GM23338 (cell line): Measurements from ENCODE around the gene UVRAG. TPM values are rescaled to one million over a fixed set of nuclear protein-coding genes. Genes with fewer than 3 reads are reported as not detected.

ENCODE experiments used
- ATAC-seq: fragments of 200-7000 bp; cut with Tn5 transposase; 3 replicates; pipeline ENCODE4 v1.9.1; 2020
- DNase-seq: peaks from one replicate; pipeline ENCODE4 v3.0.0-alpha.2; 2015; ENCODE audit warnings: low spot score
- H2AFZ ChIP-seq: fragments of 200-600 bp; sonication (generic); 2 replicates; pipeline ENCODE4 v1.8.0; 2016; ENCODE audit warnings: antibody characterized with exemption, mild to moderate bottlenecking, moderate library complexity
- H3F3A ChIP-seq: fragments of 200-600 bp; sonication (generic); replicated peaks from 2 replicates; pipeline ENCODE4 v1.8.0; 2017; ENCODE audit warnings: antibody characterized with exemption, mixed run types, low read depth
- H3K27ac ChIP-seq: fragments of 200-600 bp; sonication (generic); 2 replicates; pipeline ENCODE4 v1.6.1; 2016; ENCODE audit warnings: low read depth
- H3K27me3 ChIP-seq: fragments of 200-600 bp; sonication (generic); 2 replicates; pipeline ENCODE4 v1.8.0; 2016; ENCODE audit warnings: mild to moderate bottlenecking, mixed run types, moderate library complexity; ENCODE audit not compliant: insufficient read depth
- H3K36me3 ChIP-seq: fragments of 200-600 bp; sonication (generic); 2 replicates; pipeline ENCODE4 v1.8.0; 2016; ENCODE audit warnings: mild to moderate bottlenecking; ENCODE audit not compliant: insufficient read depth
- H3K4me1 ChIP-seq: fragments of 200-600 bp; sonication (generic); 2 replicates; pipeline ENCODE4 v1.8.0; 2016; ENCODE audit warnings: mild to moderate bottlenecking, moderate library complexity; ENCODE audit not compliant: insufficient read depth
- H3K4me2 ChIP-seq: fragments of 200-600 bp; sonication (generic); 2 replicates; pipeline ENCODE4 v1.7.1; 2017; ENCODE audit warnings: mixed run types
- H3K4me3 ChIP-seq: fragments of 200-600 bp; sonication (generic); 2 replicates; pipeline ENCODE4 v1.6.1; 2016; ENCODE audit warnings: mixed run types
- H3K79me2 ChIP-seq: fragments of 200-600 bp; sonication (generic); replicated peaks from 2 replicates; pipeline ENCODE4 v1.8.0; 2017; ENCODE audit warnings: mild to moderate bottlenecking; ENCODE audit not compliant: insufficient read depth
- H3K9me2 ChIP-seq: fragments of 200-600 bp; sonication (generic); 2 replicates; pipeline ENCODE4 v1.8.0; 2017; ENCODE audit not compliant: insufficient read depth
- H4K20me1 ChIP-seq: fragments of 200-600 bp; sonication (generic); replicated peaks from 2 replicates; pipeline ENCODE4 v1.8.0; 2017; ENCODE audit warnings: mild to moderate bottlenecking; ENCODE audit not compliant: insufficient read depth
- H3K27ac Mint-ChIP-seq: 2 replicates; pipeline ENCODE4 v1.8.0; 2020; ENCODE audit warnings: inconsistent platforms, mild to moderate bottlenecking, moderate library complexity, mixed read lengths
- H3K27me3 Mint-ChIP-seq: 3 replicates; pipeline ENCODE4 v1.8.0; 2022; ENCODE audit warnings: low read depth, mild to moderate bottlenecking, moderate library complexity, mixed read lengths, inconsistent platforms; ENCODE audit not compliant: insufficient read depth, poor library complexity
- H3K36me3 Mint-ChIP-seq: 3 replicates; pipeline ENCODE4 v1.8.0; 2021; ENCODE audit warnings: low read depth, mild to moderate bottlenecking, inconsistent platforms, moderate library complexity, mixed read lengths
- H3K4me1 Mint-ChIP-seq: 3 replicates; pipeline ENCODE4 v1.8.0; 2020; ENCODE audit warnings: mild to moderate bottlenecking, inconsistent platforms, mixed read lengths
- H3K4me3 Mint-ChIP-seq: 3 replicates; pipeline ENCODE4 v1.8.0; 2021; ENCODE audit warnings: moderate library complexity, mild to moderate bottlenecking, inconsistent platforms, mixed read lengths
- H3K9me3 Mint-ChIP-seq: 3 replicates; pipeline ENCODE4 v1.8.0; 2020; ENCODE audit warnings: moderate library complexity, mild to moderate bottlenecking, inconsistent platforms, mixed read lengths
- CREB1 ChIP-seq: fragments of 250-450 bp; sonication (Bioruptor Pico); IDR thresholded peaks from 2 replicates; pipeline ENCODE4 v1.5.0; 2020; ENCODE audit warnings: low read depth, mild to moderate bottlenecking, moderate library complexity
- CTCF ChIP-seq, 2 experiments: fragments of 200-600 bp in 1 of 2; sonication (generic) in 1 of 2; conservative IDR thresholded peaks; 2 replicates each; pipeline versions ENCODE4 v1.5.1 to v1.6.1; 2016 to 2017; ENCODE audit warnings: antibody characterized with exemption in 2 of 2, low read depth in 2 of 2, mild to moderate bottlenecking in 2 of 2, moderate library complexity in 1 of 2
- ETS1 ChIP-seq: IDR thresholded peaks from 2 replicates; pipeline ENCODE4 v1.6.1; 2016; ENCODE audit warnings: antibody characterized with exemption
- EZH2 ChIP-seq: fragments of 200-600 bp; sonication (generic); IDR thresholded peaks from one replicate; pipeline ENCODE4 v1.8.0; 2017; ENCODE audit warnings: antibody characterized with exemption, mild to moderate bottlenecking, low read depth; ENCODE audit not compliant: unreplicated experiment
- EZH2phosphoT487 ChIP-seq: fragments of 200-600 bp; sonication (generic); IDR thresholded peaks from one replicate; pipeline ENCODE4 v1.8.1; 2018; ENCODE audit warnings: antibody characterized with exemption; ENCODE audit not compliant: unreplicated experiment
- JUNB ChIP-seq: IDR thresholded peaks from one replicate; pipeline ENCODE4 v1.6.1; 2016; ENCODE audit warnings: antibody characterized with exemption; ENCODE audit not compliant: unreplicated experiment
- NANOG ChIP-seq: IDR thresholded peaks from 2 replicates; pipeline ENCODE4 v1.6.1; 2016; ENCODE audit warnings: antibody characterized with exemption, borderline replicate concordance
- POLR2AphosphoS5 ChIP-seq: IDR thresholded peaks from 2 replicates; pipeline ENCODE4 v1.6.1; 2016; ENCODE audit warnings: antibody characterized with exemption, low read depth
- REST ChIP-seq: IDR thresholded peaks from one replicate; pipeline ENCODE4 v1.6.1; 2018; ENCODE audit warnings: antibody characterized with exemption; ENCODE audit not compliant: unreplicated experiment
- STAT1 ChIP-seq: IDR thresholded peaks from one replicate; pipeline ENCODE4 v1.6.1; 2016; ENCODE audit warnings: antibody characterized with exemption; ENCODE audit not compliant: unreplicated experiment
- ZNF114 ChIP-seq: fragments of 250-450 bp; sonication (Bioruptor Pico); IDR thresholded peaks from 2 replicates; pipeline ENCODE4 v1.5.0; 2020; ENCODE audit warnings: mild to moderate bottlenecking, moderate library complexity
- ZNF331 ChIP-seq: fragments of 250-450 bp; sonication (Bioruptor Pico); IDR thresholded peaks from 2 replicates; pipeline ENCODE4 v1.5.0; 2020; ENCODE audit warnings: low read depth, mild to moderate bottlenecking, moderate library complexity
- ZNF462 ChIP-seq: fragments of 250-450 bp; sonication (Bioruptor Pico); IDR thresholded peaks from 2 replicates; pipeline ENCODE4 v1.5.0; 2020; ENCODE audit warnings: mild to moderate bottlenecking, moderate library complexity
- polyA plus RNA-seq: library from polyadenylated mRNA; unstranded; fragments of >200 nt; fragmentation: Nextera tagmentation; extraction: Ambion mirVana; gene quantifications from 2 replicates; pipeline ENCODE4 v1.2.1, GENCODE V29; 2016
- total RNA-seq: library from RNA; depleted of rRNA; stranded (reverse); fragments of >200 nt; shearing (Covaris generic); gene quantifications from 2 replicates; pipeline ENCODE4 v1.2.3, GENCODE V29; 2014

Gene UVRAG
- total and polyA plus RNA-seq, 2 experiments from 2014 or later = 15.3 to 17.4 TPM

GRCh38 chr11:75982309-75982708 is 167.3 kb downstream of the UVRAG start:
- Histone ChIP-seq H3K27ac (no peak overlapping the region), H3K27me3 (no peaks in the 10 kb centered on the region), H3K4me1 (no peaks in the 10 kb centered on the region; the same call in 1 of the 2 replicates), H3K4me3 (no peak overlapping the region), H3K79me2 (peaks cover 25% of the 10 kb centered on the region), H3K4me2 (no peak overlapping the region), H3K9me2 (no peaks in the 10 kb centered on the region), H4K20me1 (no peaks in the 10 kb centered on the region), H3K36me3 (no peaks in the 10 kb centered on the region), H3F3A (no peaks in the 10 kb centered on the region), H2AFZ (no peak overlapping the region)
- DNase-seq (peak; percentile 10), ATAC-seq (peak; percentile 73)
- TF ChIP-seq CTCF (conservative IDR thresholded peaks at IDR 0.05; ENCODE audit: low read depth in 2 of 2) (no peak), POLR2AphosphoS5 (no peak), EZH2phosphoT487 (no peak), CREB1 (CRISPR knock-in tag) (no peak), ZNF331 (CRISPR knock-in tag) (no peak), ETS1 (no peak), JUNB (no peak), ZNF114 (CRISPR knock-in tag) (no peak), EZH2 (no peak), ZNF462 (CRISPR knock-in tag) (no peak), NANOG (no peak), STAT1 (no peak), REST (no peak)
- Mint-ChIP-seq H3K27me3 (peaks cover 4% of the 10 kb centered on the region), H3K4me1 (peaks cover 26% of the 10 kb centered on the region), H3K4me3 (peak overlapping the region; percentile 84; the same call in 2 of the 3 replicates), H3K9me3 (peaks cover 6% of the 10 kb centered on the region; the same call in 1 of the 3 replicates), H3K27ac (peak overlapping the region; percentile 43), H3K36me3 (peaks cover 17% of the 10 kb centered on the region; the same call in 2 of the 3 replicates)
